ENCODE measurements around the gene EMD. TPM values are rescaled to one million over a fixed set of nuclear protein-coding genes. Genes with fewer than 3 reads are reported as not detected.

The EMD gene
- total and polyA plus RNA-seq, 10 of the 15 experiments (the other 5 are each of a cell fraction or from before 2014, with no cell fraction given) = 0.76 to 100 (median 43.2) TPM

GRCh38 chrX:154428176-154429171, 49.4 kb downstream of the EMD start, which contains the start of gene ATP6AP1 (continued):
- TF ChIP-seq MTA3 (IDR thresholded peaks at IDR 0.05; ENCODE audit: borderline replicate concordance, low read length) (no peak), NBN (IDR thresholded peaks at IDR 0.05) (peak; percentile 74), RELA (IDR thresholded peaks at IDR 0.05; ENCODE audit: borderline replicate concordance, partially characterized antibody) (no peak), POLR2AphosphoS5 (IDR thresholded peaks at IDR 0.05; ENCODE audit: low read length) (peak; percentile 35; the same call in 1 of the 2 replicates), NFXL1 (IDR thresholded peaks at IDR 0.05; ENCODE audit: borderline replicate concordance) (no peak), BCL3 (IDR thresholded peaks at IDR 0.05; ENCODE audit: borderline replicate concordance, insufficient read depth, low read depth, low read length, poor library complexity, severe bottlenecking) (no peak), SREBF2 (IDR thresholded peaks at IDR 0.05; ENCODE audit: low read length) (no peak), ZZZ3 (IDR thresholded peaks at IDR 0.05; ENCODE audit: control insufficient read depth, insufficient read length, low read depth) (no peak), YY1 (IDR thresholded peaks at IDR 0.05; ENCODE audit: low read depth, low read length) (peak; percentile 95), STAT1 (conservative IDR thresholded peaks at IDR 0.05) (no peak), ZNF217 (IDR thresholded peaks at IDR 0.05) (no peak), RBBP5 (conservative IDR thresholded peaks at IDR 0.05) (no peak), GATAD2B (conservative IDR thresholded peaks at IDR 0.05; ENCODE audit: low read depth) (no peak; the same call in 1 of the 2 replicates), MAX (IDR thresholded peaks at IDR 0.05; ENCODE audit: low read depth, low read length) (no peak; the same call in 1 of the 2 replicates), EGR1 (IDR thresholded peaks at IDR 0.05; ENCODE audit: borderline replicate concordance in 1 of 2, low read depth in 2 of 2, low read length in 2 of 2) (no peak), SPI1 (IDR thresholded peaks at IDR 0.05; ENCODE audit: borderline replicate concordance, insufficient read depth, low read depth, low read length) (no peak), RUNX3 (IDR thresholded peaks at IDR 0.05; ENCODE audit: low read length) (peak; percentile 70), CTCF (IDR thresholded peaks at IDR 0.05 in 2 of 3, conservative IDR thresholded peaks at IDR 0.05 in 1 of 3; ENCODE audit: control insufficient read depth in 2 of 3, extremely low read depth in 1 of 3, insufficient read depth in 1 of 3, low read depth in 3 of 3, low read length in 3 of 3) (peak in 1 of 3 experiments; percentile 23; a peak in 2 of 6 replicates), SRF (IDR thresholded peaks at IDR 0.05; ENCODE audit: low read depth in 2 of 2, low read length in 2 of 2) (no peak), MTA2 (IDR thresholded peaks at IDR 0.05; ENCODE audit: low read depth) (no peak), ELK1 (IDR thresholded peaks at IDR 0.05; ENCODE audit: low read depth, low read length) (no peak), RAD21 (IDR thresholded peaks at IDR 0.05; ENCODE audit: insufficient read depth, low read depth, low read length) (no peak), RB1 (IDR thresholded peaks at IDR 0.05; ENCODE audit: borderline replicate concordance) (no peak), JUNB (IDR thresholded peaks at IDR 0.05) (no peak), ATF7 (IDR thresholded peaks at IDR 0.05; ENCODE audit: low read depth) (no peak), MEF2B (IDR thresholded peaks at IDR 0.05; ENCODE audit: partially characterized antibody, poor library complexity, severe bottlenecking) (no peak)
